Liver (tissue), 3 donors: ENCODE data around the gene RAB9B.

Source experiments
- FOXA1 ChIP-seq: IDR thresholded peaks from 2 replicates; pipeline ENCODE4 v1.6.1; 2016; ENCODE audit warnings: antibody characterized with exemption
- MAX ChIP-seq: IDR thresholded peaks from 2 replicates; pipeline ENCODE4 v1.6.1; 2016; ENCODE audit warnings: antibody characterized with exemption
- RAD21 ChIP-seq, 2 donors: IDR thresholded peaks; 2 replicates each; pipeline ENCODE4 v1.6.1; 2016; ENCODE audit warnings: antibody characterized with exemption in 2 of 2, mild to moderate bottlenecking in 2 of 2
- REST ChIP-seq: IDR thresholded peaks from 2 replicates; pipeline ENCODE4 v1.6.1; 2016; ENCODE audit warnings: antibody characterized with exemption, mild to moderate bottlenecking
- RXRA ChIP-seq, 2 donors: IDR thresholded peaks; 2 replicates each; pipeline ENCODE4 v1.6.1; 2017 to 2018; ENCODE audit warnings: antibody characterized with exemption in 2 of 2, mild to moderate bottlenecking in 1 of 2
- SP1 ChIP-seq: IDR thresholded peaks from 2 replicates; pipeline ENCODE4 v1.6.1; 2018; ENCODE audit warnings: antibody characterized with exemption, mild to moderate bottlenecking
- TAF1 ChIP-seq: conservative IDR thresholded peaks from 2 replicates; pipeline ENCODE4 v1.6.1; 2016; ENCODE audit warnings: antibody characterized with exemption, mild to moderate bottlenecking
- YY1 ChIP-seq: IDR thresholded peaks from 2 replicates; pipeline ENCODE4 v1.6.1; 2016; ENCODE audit warnings: antibody characterized with exemption, mild to moderate bottlenecking
- TF ChIP-seq, protein P1 (sequence below): fragments of 150-350 bp; IDR thresholded peaks from 2 replicates; pipeline ENCODE4 v1.5.1; 2017; ENCODE audit warnings: improper control_type of control experiment, low read depth, low read length; ENCODE audit not compliant: missing input control
- TF ChIP-seq, protein P2 (sequence below): IDR thresholded peaks from 2 replicates; pipeline ENCODE4 v1.6.1; 2016; ENCODE audit warnings: antibody characterized with exemption
- donor health status: healthy.
- donor health status: healthy.

DNA sequence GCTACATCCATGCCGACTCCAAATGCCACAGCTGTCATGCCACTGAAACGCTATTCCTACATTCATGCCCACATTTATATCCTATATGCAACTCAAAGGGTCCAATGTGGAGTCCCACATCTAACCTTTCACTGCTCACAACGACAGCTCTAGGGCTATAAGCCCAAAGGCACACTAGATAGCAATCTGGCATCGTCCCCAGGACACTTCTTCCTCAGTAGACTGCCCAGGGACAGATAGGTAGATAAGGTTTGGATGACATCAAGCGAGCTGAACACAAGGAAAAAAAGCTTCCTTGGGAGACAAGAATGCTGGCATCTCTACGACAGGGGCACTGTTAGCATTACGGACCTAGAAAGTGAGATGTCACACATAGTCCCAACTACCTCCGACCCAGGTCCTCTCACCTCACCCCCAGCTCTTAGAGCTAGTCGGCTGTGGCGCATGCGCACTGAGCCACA is 685 bp downstream of the RAB9B start:
- TF ChIP-seq FOXA1 (no peak), SP1 (no peak), MAX (no peak), RXRA (IDR thresholded peaks at IDR 0.05) (no peak), RAD21 (IDR thresholded peaks at IDR 0.05) (no peak), REST (no peak), TAF1 (no peak), YY1 (no peak)
- TF ChIP-seq, protein P1, sequence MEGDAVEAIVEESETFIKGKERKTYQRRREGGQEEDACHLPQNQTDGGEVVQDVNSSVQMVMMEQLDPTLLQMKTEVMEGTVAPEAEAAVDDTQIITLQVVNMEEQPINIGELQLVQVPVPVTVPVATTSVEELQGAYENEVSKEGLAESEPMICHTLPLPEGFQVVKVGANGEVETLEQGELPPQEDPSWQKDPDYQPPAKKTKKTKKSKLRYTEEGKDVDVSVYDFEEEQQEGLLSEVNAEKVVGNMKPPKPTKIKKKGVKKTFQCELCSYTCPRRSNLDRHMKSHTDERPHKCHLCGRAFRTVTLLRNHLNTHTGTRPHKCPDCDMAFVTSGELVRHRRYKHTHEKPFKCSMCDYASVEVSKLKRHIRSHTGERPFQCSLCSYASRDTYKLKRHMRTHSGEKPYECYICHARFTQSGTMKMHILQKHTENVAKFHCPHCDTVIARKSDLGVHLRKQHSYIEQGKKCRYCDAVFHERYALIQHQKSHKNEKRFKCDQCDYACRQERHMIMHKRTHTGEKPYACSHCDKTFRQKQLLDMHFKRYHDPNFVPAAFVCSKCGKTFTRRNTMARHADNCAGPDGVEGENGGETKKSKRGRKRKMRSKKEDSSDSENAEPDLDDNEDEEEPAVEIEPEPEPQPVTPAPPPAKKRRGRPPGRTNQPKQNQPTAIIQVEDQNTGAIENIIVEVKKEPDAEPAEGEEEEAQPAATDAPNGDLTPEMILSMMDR: no peak
- TF ChIP-seq, protein P2, sequence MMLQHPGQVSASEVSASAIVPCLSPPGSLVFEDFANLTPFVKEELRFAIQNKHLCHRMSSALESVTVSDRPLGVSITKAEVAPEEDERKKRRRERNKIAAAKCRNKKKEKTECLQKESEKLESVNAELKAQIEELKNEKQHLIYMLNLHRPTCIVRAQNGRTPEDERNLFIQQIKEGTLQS: no peak
